Heart right ventricle (tissue), 16 donors: ENCODE measurements around the gene DTX1. TPM values are rescaled to one million over a fixed set of nuclear protein-coding genes. Genes with fewer than 3 reads are reported as not detected.

Source experiments
- ATAC-seq, 8 donors: fragments of 200-7000 bp; cut with Tn5 transposase; one replicate each; pipeline ENCODE4 v1.9.1; 2020; ENCODE audit warnings: mild to moderate bottlenecking in 8 of 8, moderate library complexity in 8 of 8, moderate number of reproducible peaks in 1 of 8
- DNase-seq, 2 donors: peaks; one replicate each; pipeline ENCODE4 v3.0.0-alpha.2; 2020
- H3K27ac ChIP-seq, 10 donors: fragments of 200-600 bp; sonication (generic) in 2 of 10; one replicate each; pipeline versions ENCODE4 v1.5.0 to v1.8.0; 2020 to 2022; ENCODE audit warnings: mild to moderate bottlenecking in 3 of 10
- H3K27me3 ChIP-seq, 7 donors: fragments of 200-600 bp; one replicate each; pipeline ENCODE4 v1.8.0; 2021 to 2022; ENCODE audit warnings: mild to moderate bottlenecking in 2 of 7
- H3K36me3 ChIP-seq, 9 donors: fragments of 200-600 bp; sonication (generic) in 1 of 9; one replicate each; pipeline versions ENCODE4 v1.5.0 to v1.8.0; 2020 to 2022; ENCODE audit warnings: mild to moderate bottlenecking in 2 of 9
- H3K4me1 ChIP-seq, 9 donors: fragments of 200-600 bp; sonication (generic) in 1 of 9; one replicate each; pipeline versions ENCODE4 v1.5.0 to v1.8.0; 2020 to 2022; ENCODE audit warnings: mild to moderate bottlenecking in 4 of 9
- H3K4me3 ChIP-seq, 10 donors: fragments of 200-600 bp; sonication (generic) in 2 of 10; one replicate each; pipeline versions ENCODE4 v1.5.0 to v1.8.0; 2020 to 2022; ENCODE audit warnings: mild to moderate bottlenecking in 7 of 10, moderate library complexity in 2 of 10
- H3K9me3 ChIP-seq, 11 donors: fragments of 200-600 bp in 10 of 11; sonication (generic) in 2 of 11; one replicate each; pipeline versions ENCODE4 v1.5.0 to v1.8.0; 2013 to 2022; ENCODE audit warnings: mild to moderate bottlenecking in 2 of 11, control low read depth in 1 of 11, moderate library complexity in 1 of 11
- CTCF ChIP-seq, 9 donors: fragments of 200-600 bp; sonication (generic) in 2 of 9; IDR thresholded peaks; one replicate each; pipeline versions ENCODE4 v1.5.0 to v1.8.0; 2021 to 2022; ENCODE audit warnings: antibody characterized with exemption in 9 of 9, mild to moderate bottlenecking in 5 of 9, moderate library complexity in 1 of 9
- WGBS, 2 donors: extraction: QIAGEN DNeasy Blood & Tissue Kit; methylation state at CpG; one replicate each; pipeline ENCODE4 v1.1.7; 2013; ENCODE audit warnings: inconsistent platforms in 1 of 2; 5-methylcytosine and 5-hydroxymethylcytosine counted together
- intact Hi-C, 10 donors: fragments of 100-400 bp; cut with DNase I; formaldehyde crosslinking; loops; one replicate each; pipeline versions ENCODE4 v1.11.1 to v1.14.2; 2022
- polyA plus RNA-seq, 2 donors: library from polyadenylated mRNA; stranded (reverse); fragments of 200-250 nt; gene quantifications; one replicate each; pipeline ENCODE4 v1.2.3, GENCODE V29; 2013
- total RNA-seq, 10 donors: library from RNA; stranded (reverse); fragmentation: NEBNext Ultra II Directional in 3 of 10; extraction: Animal tissue kit (Norgen Biotek cat#: 25700) in 3 of 10; gene quantifications; one replicate each; pipeline versions ENCODE4 v1.2.1 to v1.2.4, GENCODE V29; 2021 to 2023
- donor health status: Arrhythmogenic right ventricular cardiomyopathy.
- donor health status: ischemic (EF 13 %, LVEDD 7.1; RV severe dilation, severe dysfunction).
- donor health status: healthy with polysubstance abuse.
- donor health status: DM: no; HTN: yes; CAD: no.
- donor health status: DM: no; HTN: no; CAD: no.
- donor health status: ischemic (EF 25% LVEDD 6.9; RV normal size, moderate dysfunction).
- donor health status: ischemic (EF 25% LVEDD 5.7; RV mildly dilated, moderate dysfunction).
- donor health status: healthy.
- donor health status: DM: yes; HTN: yes; CAD: no.
- donor health status: Ischemic cardiomyopathy.
- donor health status: ischemic (EF 35%, LVEDD 5.7; RV mildly dilated, moderate dysfunction).
- donor health status: nonischemic (EF 11% LVEDD 7.7; RV severe dilation, severe dysfunction).
- donor health status: DM: yes; HTN: yes; CAD: no.
- donor health status: PGD.
- donor health status: ischemic (EF 29% LVEDD 5.4; RV normal size, mild dysfunction).
- donor health status: nonischemic (EF 23%, LVEDD 6.1; RV moderate dilation, normal function).

DTX1 gene
- total and polyA plus RNA-seq, 12 donors, result 0.94 to 6.4 (median 1.5) TPM

GRCh38 chr12:113027726-113028125 is 28.8 kb upstream of the DTX1 start:
- ATAC-seq (no peak), DNase-seq (no peak)
- no peaks in the 10 kb centered on the region for H3K4me1 ChIP-seq
- 51 to 55% methylated on average over 4 of the region's 4 CpGs for WGBS, 2 donors
- H3K27ac ChIP-seq, result no peak overlapping the region
- H3K9me3 ChIP-seq, result no peaks in the 10 kb centered on the region
- no peaks in the 10 kb centered on the region for H3K36me3 ChIP-seq
- no peak for TF ChIP-seq CTCF (IDR thresholded peaks at IDR 0.05)
- intact Hi-C loops, result loop anchor here in 1 of 10 donors (10.0 kb wide), 1 partner anchor 133 kb away; no protein-coding TSS in a partner anchor
- peaks cover 0 to 20% (median 4%) of the 10 kb centered on the region in 7 donors for H3K27me3 ChIP-seq
- no peak overlapping the region for H3K4me3 ChIP-seq

- Histone ChIP-seq H3K27me3 (peaks cover 0 to 22% (median 4%) of the 10 kb centered on the region in 7 donors), H3K4me3 (no peak overlapping the region), H3K9me3 (no peaks in the 10 kb centered on the region), H3K4me1 (no peaks in the 10 kb centered on the region), H3K36me3 (no peaks in the 10 kb centered on the region), H3K27ac (no peak overlapping the region)
- intact Hi-C loops, result loop anchor here in 5 of 10 donors (2.0 to 10.0 kb wide), 5 partner anchors 38 to 136 kb away; no protein-coding TSS in a partner anchor
- TF ChIP-seq CTCF (IDR thresholded peaks at IDR 0.05), result peak; percentile 28 to 76 (median 68)
- WGBS, 2 donors, result 9 to 10% methylated on average over 9 of the region's 9 CpGs
- DNase-seq, result peak in 1 of 2 donors; percentile 13
- peak in 7 of 8 donors; percentile 41 to 83 (median 46) for ATAC-seq
These were observed 25.5 kb upstream of the DTX1 start for GRCh38 chr12:113030875-113031525.

- 63 to 82% methylated on average over 4 of the region's 4 CpGs for WGBS, 2 donors
- no peak overlapping the region for H3K4me3 ChIP-seq
- DNase-seq (no peak), ATAC-seq (peak in 1 of 8 donors; percentile 4)
- H3K9me3 ChIP-seq, result peaks cover 0 to 5% (median 0%) of the 10 kb centered on the region in 11 donors
- intact Hi-C loops, result loop anchor here in 2 of 10 donors (10.0 kb wide), 1 partner anchor 145 kb away; no protein-coding TSS in a partner anchor
- no peak for TF ChIP-seq CTCF (IDR thresholded peaks at IDR 0.05)
- no peaks in the 10 kb centered on the region for H3K36me3 ChIP-seq
- peak overlapping the region in 2 of 10 donors; percentile 28 to 55 for H3K27ac ChIP-seq
- peaks cover 0 to 18% (median 5%) of the 10 kb centered on the region in 9 donors for H3K4me1 ChIP-seq
- peaks cover 0 to 31% (median 14%) of the 10 kb centered on the region in 7 donors for H3K27me3 ChIP-seq
These were observed 16.6 kb upstream of the DTX1 start for GRCh38 chr12:113039911-113040445.

GRCh38 chr12:113040722-113041171 is 15.8 kb upstream of the DTX1 start:
- Histone ChIP-seq H3K27ac (peak overlapping the region in 3 of 10 donors; percentile 25 to 66 (median 53)), H3K4me3 (no peak overlapping the region), H3K4me1 (peaks cover 0 to 18% (median 5%) of the 10 kb centered on the region in 9 donors), H3K27me3 (peaks cover 0 to 37% (median 14%) of the 10 kb centered on the region in 7 donors), H3K36me3 (no peaks in the 10 kb centered on the region), H3K9me3 (peaks cover 0 to 5% (median 0%) of the 10 kb centered on the region in 11 donors)
- no peak for TF ChIP-seq CTCF (IDR thresholded peaks at IDR 0.05)
- DNase-seq, result peak; percentile 37 to 69
- 51 to 65% methylated on average over 7 of the region's 7 CpGs for WGBS, 2 donors
- intact Hi-C loops, result no loop called here
- peak; percentile 73 to 98 (median 93) for ATAC-seq
